Stimulated activated CD4-positive, alpha-beta T cell treated with anti-CD3 and anti-CD28 coated beads, Interleukin-2, amount 100 ng/mL, for 48 hours (primary cell): ENCODE results near the gene TMEM135.
A peak's percentile ranks its signal among the peaks of the same experiment; 100 is the strongest.

Experiments used
- DNase-seq, 2 donors: peaks; one replicate each; pipeline ENCODE4 v3.0.0-alpha.2; 2020

Gene TMEM135

GRCh38 chr11:87317441-87317840 lies 279.7 kb downstream of the TMEM135 start:
- no peak for DNase-seq

- DNase-seq = no peak
Measured at GRCh38 chr11:87320123-87320522, 282.4 kb downstream of the TMEM135 start.

- DNase-seq = no peak
Measured at GRCh38 chr11:87322568-87322967, 284.8 kb downstream of the TMEM135 start.

GRCh38 chr11:87323899-87324298 lies 286.2 kb downstream of the TMEM135 start:
- no peak for DNase-seq

- DNase-seq = no peak
Measured at GRCh38 chr11:87324817-87325489, 287.2 kb downstream of the TMEM135 start.

GRCh38 chr11:87325490-87325872 lies 287.7 kb downstream of the TMEM135 start:
- no peak for DNase-seq

- no peak for DNase-seq
Measured at GRCh38 chr11:87326594-87326993, 288.9 kb downstream of the TMEM135 start.

GRCh38 chr11:87329172-87329571 lies 291.4 kb downstream of the TMEM135 start:
- no peak for DNase-seq

GRCh38 chr11:87330187-87330601 lies 292.5 kb downstream of the TMEM135 start:
- DNase-seq = no peak

GRCh38 chr11:87331273-87331672 lies 293.5 kb downstream of the TMEM135 start:
- no peak for DNase-seq

GRCh38 chr11:87338046-87338639 lies 300.4 kb downstream of the TMEM135 start:
- DNase-seq = no peak

GRCh38 chr11:87339416-87339815 lies 301.7 kb downstream of the TMEM135 start:
- no peak for DNase-seq

GRCh38 chr11:87347441-87347840 lies 309.7 kb downstream of the TMEM135 start:
- DNase-seq = no peak

- no peak for DNase-seq
Measured at GRCh38 chr11:87347854-87348253, 310.1 kb downstream of the TMEM135 start.

- no peak for DNase-seq
Measured at GRCh38 chr11:87351676-87352075, 313.9 kb downstream of the TMEM135 start.

GRCh38 chr11:87352759-87353707 lies 315.3 kb downstream of the TMEM135 start:
- DNase-seq = peak; percentile 91 to 95

GRCh38 chr11:87353771-87354345 lies 316.1 kb downstream of the TMEM135 start:
- DNase-seq = no peak

- DNase-seq = no peak
Measured at GRCh38 chr11:87355596-87355995, 317.9 kb downstream of the TMEM135 start.

GRCh38 chr11:87356428-87356827 lies 318.7 kb downstream of the TMEM135 start:
- no peak for DNase-seq

GRCh38 chr11:87358461-87358860 lies 320.7 kb downstream of the TMEM135 start:
- no peak for DNase-seq

GRCh38 chr11:87359401-87359800 lies 321.7 kb downstream of the TMEM135 start:
- DNase-seq = no peak

- DNase-seq = no peak
Measured at GRCh38 chr11:87361891-87362290, 324.2 kb downstream of the TMEM135 start.

GRCh38 chr11:87366346-87366745 lies 328.6 kb downstream of the TMEM135 start:
- DNase-seq = no peak
